LNCaP clone FGC (cell line): ENCODE results near the gene CCDC107.

Experiments used
- DNase-seq: peaks from one replicate; pipeline ENCODE4 v3.0.0-alpha.2; 2011; ENCODE audit warnings: low read depth
- H3K4me3 ChIP-seq: 2 replicates; pipeline ENCODE4 v1.5.1; 2011; ENCODE audit warnings: mild to moderate bottlenecking, low read depth, low read length, control low read depth
- CTCF ChIP-seq: IDR thresholded peaks from 2 replicates; pipeline ENCODE4 v1.5.1; 2012; ENCODE audit warnings: mild to moderate bottlenecking; ENCODE audit not compliant: control insufficient read depth, insufficient read depth; ENCODE audit errors: extremely low read depth

CCDC107 gene

GRCh38 chr9:35697486-35697885 is 39.4 kb downstream of the CCDC107 start:
- H3K4me3 ChIP-seq = no peak overlapping the region
- DNase-seq = no peak
- TF ChIP-seq CTCF = no peak

DNA sequence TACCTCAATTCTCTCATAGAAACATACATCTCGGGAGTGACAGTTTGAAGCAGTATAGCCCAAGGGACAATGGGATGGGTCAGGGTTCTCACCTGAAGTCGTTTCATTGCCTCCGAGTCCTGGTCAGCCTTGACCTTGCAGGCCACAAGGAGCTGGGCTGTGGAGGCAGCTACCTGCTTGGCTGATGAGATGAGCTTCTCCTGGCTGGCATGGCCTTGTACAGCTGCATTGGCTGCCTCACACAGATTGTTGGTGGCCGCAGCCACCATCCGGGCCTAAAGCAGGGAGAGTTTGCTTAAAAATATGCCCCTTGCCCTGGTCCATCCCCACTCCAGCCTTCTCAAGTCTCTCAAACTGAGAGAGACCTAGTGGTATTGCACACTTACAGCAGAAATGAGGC is 40.1 kb downstream of the CCDC107 start:
- no peak overlapping the region for H3K4me3 ChIP-seq
- DNase-seq = no peak
- no peak for TF ChIP-seq CTCF

GRCh38 chr9:35700031-35700430 is 41.9 kb downstream of the CCDC107 start:
- no peak overlapping the region for H3K4me3 ChIP-seq
- TF ChIP-seq CTCF = no peak
- no peak for DNase-seq

DNA sequence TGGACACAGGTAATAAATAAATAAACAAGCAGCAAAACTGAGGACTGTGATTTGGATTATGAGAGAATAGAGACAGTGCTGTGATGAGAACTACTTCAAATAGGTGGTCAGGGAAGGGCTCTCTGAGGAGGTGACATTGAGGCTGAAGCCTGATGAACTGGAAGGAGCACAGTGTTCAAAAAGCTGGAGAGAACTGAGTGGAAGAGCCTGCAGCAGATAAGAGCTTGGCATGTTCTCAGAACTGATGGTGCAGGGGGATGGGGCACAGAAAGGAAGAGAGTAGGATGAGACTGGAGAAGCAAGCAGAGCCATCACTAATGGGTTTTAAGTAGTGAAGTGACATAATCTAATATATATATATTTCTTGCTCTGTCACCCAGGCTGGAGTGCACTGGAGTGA is 42.9 kb downstream of the CCDC107 start:
- no peak for DNase-seq
- H3K4me3 ChIP-seq = no peak overlapping the region
- no peak for TF ChIP-seq CTCF

- no peak for TF ChIP-seq CTCF
- no peak for DNase-seq
- H3K4me3 ChIP-seq = no peak overlapping the region
These were observed 44.6 kb downstream of the CCDC107 start for GRCh38 chr9:35702696-35703095.

- H3K4me3 ChIP-seq = no peak overlapping the region
- no peak for DNase-seq
- no peak for TF ChIP-seq CTCF
These were observed 46.0 kb downstream of the CCDC107 start for GRCh38 chr9:35703906-35704672.

GRCh38 chr9:35705372-35705771 is 47.3 kb downstream of the CCDC107 start:
- DNase-seq = no peak
- no peak for TF ChIP-seq CTCF
- no peak overlapping the region for H3K4me3 ChIP-seq
